Non-pigmented ciliary epithelial cell (primary cell): ENCODE measurements around the gene OR10AG1.

Source experiments
- DNase-seq: peaks from one replicate; pipeline ENCODE4 v3.0.0-alpha.2; 2010; ENCODE audit warnings: low read depth

Gene OR10AG1, protein sequence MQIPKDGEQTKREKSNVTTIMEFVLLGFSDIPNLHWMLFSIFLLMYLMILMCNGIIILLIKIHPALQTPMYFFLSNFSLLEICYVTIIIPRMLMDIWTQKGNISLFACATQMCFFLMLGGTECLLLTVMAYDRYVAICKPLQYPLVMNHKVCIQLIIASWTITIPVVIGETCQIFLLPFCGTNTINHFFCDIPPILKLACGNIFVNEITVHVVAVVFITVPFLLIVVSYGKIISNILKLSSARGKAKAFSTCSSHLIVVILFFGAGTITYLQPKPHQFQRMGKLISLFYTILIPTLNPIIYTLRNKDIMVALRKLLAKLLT

GRCh38 chr11:55969845-55970244 is at the start of gene OR10AG1:
OR10AG1 (minus strand) TSS chr11:55969945; CDS start chr11:55969907, 38 bp downstream.
- DNase-seq = no peak

GRCh38 chr11:56013805-56014204 is 44.1 kb upstream of the OR10AG1 start:
- DNase-seq = no peak

- no peak for DNase-seq
Observed at GRCh38 chr11:56010716-56011115, 41.0 kb upstream of the OR10AG1 start.

- no peak for DNase-seq
Observed at GRCh38 chr11:55994525-55994924, 24.8 kb upstream of the OR10AG1 start, which contains the start of gene OR5F1. OR5F1 (minus strand) TSS chr11:55994625; CDS start chr11:55994625, 0 bp downstream.

DNA sequence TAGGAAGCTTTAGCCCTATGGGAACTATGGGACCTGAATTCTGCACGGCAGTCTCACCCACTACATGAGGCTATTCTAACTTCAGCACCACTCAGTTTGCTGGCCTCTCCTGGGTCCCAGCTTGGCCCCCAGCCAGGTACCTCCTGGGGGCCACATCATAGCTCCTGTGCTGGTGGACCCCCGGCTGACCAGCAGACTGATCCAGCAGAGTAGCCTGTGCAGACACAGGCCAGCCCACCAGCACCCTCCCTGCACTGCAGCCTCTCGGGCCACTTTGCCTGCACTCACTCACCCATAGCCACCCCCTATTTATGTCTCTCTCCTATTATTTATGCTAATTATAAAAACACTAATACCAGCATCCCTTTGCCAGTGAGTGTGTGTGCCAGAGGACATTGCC is 1.2 kb upstream of the OR10AG1 start:
- DNase-seq = no peak

DNA sequence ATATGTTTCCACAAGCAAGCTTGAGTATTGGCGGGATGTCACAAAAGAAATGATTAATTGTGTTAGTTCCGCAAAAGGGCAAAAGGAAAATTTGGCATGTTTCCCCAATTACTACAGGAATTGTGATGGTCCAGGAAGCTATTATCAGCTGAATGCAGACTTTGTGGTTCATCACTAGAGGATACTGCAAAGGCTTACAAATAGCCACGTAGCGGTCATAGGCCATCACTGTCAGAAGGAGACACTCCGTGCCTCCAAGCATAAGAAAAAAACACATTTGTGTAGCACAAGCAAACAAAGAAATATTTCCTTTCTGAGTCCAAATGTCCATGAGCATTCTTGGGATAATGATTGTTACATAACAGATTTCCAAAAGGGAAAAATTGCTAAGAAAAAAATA is 1.8 kb downstream of the OR10AG1 start:
- DNase-seq = no peak

GRCh38 chr11:55966391-55966790 is 3.4 kb downstream of the OR10AG1 start:
- DNase-seq = no peak

- DNase-seq = no peak
Observed at GRCh38 chr11:55956521-55956920, 13.2 kb downstream of the OR10AG1 start.

- no peak for DNase-seq
Observed at GRCh38 chr11:55949330-55949729, 20.4 kb downstream of the OR10AG1 start.

- no peak for DNase-seq
Observed at GRCh38 chr11:55942785-55943392, 26.9 kb downstream of the OR10AG1 start.

DNA sequence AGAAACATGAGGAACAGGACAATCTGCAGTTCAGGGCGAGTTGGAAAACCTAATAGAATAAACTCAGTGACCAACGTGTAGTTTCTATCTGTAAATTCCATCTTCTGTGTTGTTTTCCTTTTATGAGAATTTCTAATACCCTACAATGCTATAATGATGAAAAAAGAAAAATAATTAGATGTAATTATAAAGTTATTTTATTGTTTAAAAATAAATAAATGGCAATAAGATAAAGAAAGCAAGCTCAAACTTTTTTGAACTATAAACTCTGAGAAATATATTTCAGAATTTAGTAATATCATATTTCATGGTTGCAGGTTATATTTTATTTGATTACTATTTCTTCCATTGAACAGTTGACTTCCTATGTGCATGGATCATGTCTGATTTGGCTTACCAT is 33.4 kb downstream of the OR10AG1 start, which contains the start of gene OR5I1:
Gene OR5I1 (minus strand): TSS at position 101 of the 400 bp plus-strand sequence. CDS start 0 bp downstream, at position 101.
- no peak for DNase-seq

DNA sequence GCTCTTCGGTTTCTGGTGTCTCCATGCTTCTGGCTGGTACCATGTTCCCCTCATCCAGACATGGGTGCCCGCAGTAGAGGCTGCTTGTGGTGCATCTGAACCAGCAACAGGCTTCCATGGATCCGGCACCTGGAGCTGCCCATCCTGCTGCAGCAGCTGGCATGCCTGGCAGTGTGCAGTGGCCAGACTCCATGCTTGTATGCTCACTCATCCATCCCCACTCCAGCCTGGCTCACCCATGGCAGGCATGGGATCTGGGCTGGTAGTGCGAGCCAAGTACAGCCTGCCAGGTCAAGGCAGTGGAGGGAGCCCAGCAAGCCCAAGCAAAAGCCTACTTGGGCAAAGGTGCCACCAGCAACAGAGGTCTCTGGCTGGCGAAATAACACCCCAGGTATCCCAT is 49.2 kb downstream of the OR10AG1 start:
- DNase-seq = no peak
